Measurements from ENCODE around the gene SPAG9. TPM values are rescaled to one million over a fixed set of nuclear protein-coding genes. Genes with fewer than 3 reads are reported as not detected.

The SPAG9 gene
- total RNA-seq, 1 experiment from 2014 or later = 77.6 TPM

DNA sequence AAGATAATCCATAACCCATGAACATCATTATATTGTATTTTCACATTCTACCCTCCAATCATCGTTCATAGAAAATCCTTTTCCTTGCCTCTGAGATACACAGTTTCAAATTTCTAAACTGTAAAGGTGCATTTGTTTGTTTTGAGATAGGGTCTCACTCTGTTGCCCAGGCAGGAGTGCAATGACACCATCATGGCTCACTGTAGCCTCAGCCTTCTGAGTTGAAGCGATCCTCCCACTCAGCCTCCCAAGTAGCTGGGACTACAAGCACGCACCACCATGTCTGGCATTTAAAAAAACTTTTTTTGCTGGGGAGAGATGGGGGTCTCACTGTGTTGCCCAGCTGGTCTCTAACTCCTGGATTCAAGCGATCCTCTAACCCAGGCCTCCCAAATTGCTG lies 196.4 kb downstream of the SPAG9 start:
- CTCF ChIA-PET = no interaction called here
- H3K9me2 ChIP-seq (ENCODE audit: insufficient read depth) = no peaks in the 10 kb centered on the region
- no TSS peak for BruUV-seq (replicated peaks)
- H3K9ac ChIP-seq (ENCODE audit: low read length) = no peak overlapping the region
- POLR2A ChIA-PET = no interaction called here
- peaks cover 0 to 4% of the 10 kb centered on the region in 2 experiments; a peak in 1 of 4 replicates for H3K4me1 ChIP-seq (ENCODE audit: control insufficient read depth in 1 of 2, insufficient read depth in 2 of 2, low read length in 2 of 2)
- H3K27me3 ChIP-seq (ENCODE audit: insufficient read depth, low read length) = no peaks in the 10 kb centered on the region
- intact Hi-C loops (cut with micrococcal nuclease) = no loop called here
- no peaks in the 10 kb centered on the region for H4K20me1 ChIP-seq (ENCODE audit: insufficient read depth)
- RAD21 ChIA-PET (ENCODE audit: low non-redundant PET in 1 of 2, low total read pairs in 2 of 2, uncharacterized antibody in 2 of 2, unreplicated experiment in 2 of 2) = no interaction called here
- ATAC-seq (no peak), DNase-seq (ENCODE audit: low read depth, low spot score) (no peak)
- no peak overlapping the region for H3K4me2 ChIP-seq (ENCODE audit: low read length)
- no peak for TF ChIP-seq SIN3A (IDR thresholded peaks at IDR 0.05; ENCODE audit: low read depth)
- no peak for TF ChIP-seq CBX3 (IDR thresholded peaks at IDR 0.05; ENCODE audit: low read depth)
- no peak for TF ChIP-seq YY1 (IDR thresholded peaks at IDR 0.05; ENCODE audit: extremely low read depth, insufficient replicate concordance, low read depth, low read length)
- TF ChIP-seq, protein P1, sequence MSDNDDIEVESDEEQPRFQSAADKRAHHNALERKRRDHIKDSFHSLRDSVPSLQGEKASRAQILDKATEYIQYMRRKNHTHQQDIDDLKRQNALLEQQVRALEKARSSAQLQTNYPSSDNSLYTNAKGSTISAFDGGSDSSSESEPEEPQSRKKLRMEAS (IDR thresholded peaks at IDR 0.05) = no peak
- TF ChIP-seq EZH2 (IDR thresholded peaks at IDR 0.05) = no peak
- no peak for TF ChIP-seq SRF (IDR thresholded peaks at IDR 0.05; ENCODE audit: low read depth)
- TF ChIP-seq TCF7L2 (IDR thresholded peaks at IDR 0.05; ENCODE audit: borderline replicate concordance, extremely low read depth, insufficient read depth, insufficient read length) = no peak
- no peak for TF ChIP-seq EZH2phosphoT487 (IDR thresholded peaks at IDR 0.05; ENCODE audit: borderline replicate concordance)
- no peak for TF ChIP-seq RAD21 (IDR thresholded peaks at IDR 0.05; ENCODE audit: low read depth)
- TF ChIP-seq, protein P2, sequence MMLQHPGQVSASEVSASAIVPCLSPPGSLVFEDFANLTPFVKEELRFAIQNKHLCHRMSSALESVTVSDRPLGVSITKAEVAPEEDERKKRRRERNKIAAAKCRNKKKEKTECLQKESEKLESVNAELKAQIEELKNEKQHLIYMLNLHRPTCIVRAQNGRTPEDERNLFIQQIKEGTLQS (IDR thresholded peaks at IDR 0.05) = no peak
- no peak for TF ChIP-seq CEBPB (IDR thresholded peaks at IDR 0.05; ENCODE audit: low read depth)
- no peak for TF ChIP-seq ELF1 (IDR thresholded peaks at IDR 0.05; ENCODE audit: borderline replicate concordance, low read depth)
- TF ChIP-seq, protein P3, sequence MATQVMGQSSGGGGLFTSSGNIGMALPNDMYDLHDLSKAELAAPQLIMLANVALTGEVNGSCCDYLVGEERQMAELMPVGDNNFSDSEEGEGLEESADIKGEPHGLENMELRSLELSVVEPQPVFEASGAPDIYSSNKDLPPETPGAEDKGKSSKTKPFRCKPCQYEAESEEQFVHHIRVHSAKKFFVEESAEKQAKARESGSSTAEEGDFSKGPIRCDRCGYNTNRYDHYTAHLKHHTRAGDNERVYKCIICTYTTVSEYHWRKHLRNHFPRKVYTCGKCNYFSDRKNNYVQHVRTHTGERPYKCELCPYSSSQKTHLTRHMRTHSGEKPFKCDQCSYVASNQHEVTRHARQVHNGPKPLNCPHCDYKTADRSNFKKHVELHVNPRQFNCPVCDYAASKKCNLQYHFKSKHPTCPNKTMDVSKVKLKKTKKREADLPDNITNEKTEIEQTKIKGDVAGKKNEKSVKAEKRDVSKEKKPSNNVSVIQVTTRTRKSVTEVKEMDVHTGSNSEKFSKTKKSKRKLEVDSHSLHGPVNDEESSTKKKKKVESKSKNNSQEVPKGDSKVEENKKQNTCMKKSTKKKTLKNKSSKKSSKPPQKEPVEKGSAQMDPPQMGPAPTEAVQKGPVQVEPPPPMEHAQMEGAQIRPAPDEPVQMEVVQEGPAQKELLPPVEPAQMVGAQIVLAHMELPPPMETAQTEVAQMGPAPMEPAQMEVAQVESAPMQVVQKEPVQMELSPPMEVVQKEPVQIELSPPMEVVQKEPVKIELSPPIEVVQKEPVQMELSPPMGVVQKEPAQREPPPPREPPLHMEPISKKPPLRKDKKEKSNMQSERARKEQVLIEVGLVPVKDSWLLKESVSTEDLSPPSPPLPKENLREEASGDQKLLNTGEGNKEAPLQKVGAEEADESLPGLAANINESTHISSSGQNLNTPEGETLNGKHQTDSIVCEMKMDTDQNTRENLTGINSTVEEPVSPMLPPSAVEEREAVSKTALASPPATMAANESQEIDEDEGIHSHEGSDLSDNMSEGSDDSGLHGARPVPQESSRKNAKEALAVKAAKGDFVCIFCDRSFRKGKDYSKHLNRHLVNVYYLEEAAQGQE (IDR thresholded peaks at IDR 0.05; ENCODE audit: low read depth) = no peak
- TF ChIP-seq, protein P4, sequence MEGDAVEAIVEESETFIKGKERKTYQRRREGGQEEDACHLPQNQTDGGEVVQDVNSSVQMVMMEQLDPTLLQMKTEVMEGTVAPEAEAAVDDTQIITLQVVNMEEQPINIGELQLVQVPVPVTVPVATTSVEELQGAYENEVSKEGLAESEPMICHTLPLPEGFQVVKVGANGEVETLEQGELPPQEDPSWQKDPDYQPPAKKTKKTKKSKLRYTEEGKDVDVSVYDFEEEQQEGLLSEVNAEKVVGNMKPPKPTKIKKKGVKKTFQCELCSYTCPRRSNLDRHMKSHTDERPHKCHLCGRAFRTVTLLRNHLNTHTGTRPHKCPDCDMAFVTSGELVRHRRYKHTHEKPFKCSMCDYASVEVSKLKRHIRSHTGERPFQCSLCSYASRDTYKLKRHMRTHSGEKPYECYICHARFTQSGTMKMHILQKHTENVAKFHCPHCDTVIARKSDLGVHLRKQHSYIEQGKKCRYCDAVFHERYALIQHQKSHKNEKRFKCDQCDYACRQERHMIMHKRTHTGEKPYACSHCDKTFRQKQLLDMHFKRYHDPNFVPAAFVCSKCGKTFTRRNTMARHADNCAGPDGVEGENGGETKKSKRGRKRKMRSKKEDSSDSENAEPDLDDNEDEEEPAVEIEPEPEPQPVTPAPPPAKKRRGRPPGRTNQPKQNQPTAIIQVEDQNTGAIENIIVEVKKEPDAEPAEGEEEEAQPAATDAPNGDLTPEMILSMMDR (IDR thresholded peaks at IDR 0.05 in 2 of 3, conservative IDR thresholded peaks at IDR 0.05 in 1 of 3; ENCODE audit: borderline replicate concordance in 1 of 3, insufficient read depth in 1 of 3, low read depth in 2 of 3, low read length in 2 of 3) = no peak
- no peaks in the 10 kb centered on the region for H3K79me2 ChIP-seq (ENCODE audit: insufficient read depth, low read length)
- no peaks in the 10 kb centered on the region for H3K36me3 ChIP-seq (ENCODE audit: control insufficient read depth in 1 of 2, insufficient read depth in 2 of 2, low read length in 2 of 2)
- H2AFZ ChIP-seq (ENCODE audit: low read depth, low read length, poor library complexity, severe bottlenecking) = no peak overlapping the region
- no peak overlapping the region for H3K27ac ChIP-seq (ENCODE audit: low read depth, low read length)
- H3K4me3 ChIP-seq (replicated peaks in 1 of 2; ENCODE audit: low read depth in 1 of 2, low read length in 2 of 2) = no peak overlapping the region
- H3K9me3 ChIP-seq (ENCODE audit: control insufficient read depth in 1 of 2, insufficient read depth in 1 of 2, low read depth in 1 of 2, low read length in 2 of 2) = no peaks in the 10 kb centered on the region
